Thyroid gland (tissue), 4 donors: Measurements from ENCODE around the gene LSM14A.

ENCODE experiments used
- CTCF ChIP-seq, 6 experiments: fragments of 200-600 bp in 3 of 6; fragments of 450-650 bp in 3 of 6; sonication (generic) in 3 of 6; IDR thresholded peaks; one replicate each; pipeline ENCODE4 v1.5.1; 2016 to 2019; ENCODE audit warnings: antibody characterized with exemption in 6 of 6, mild to moderate bottlenecking in 2 of 6, inconsistent platforms in 1 of 6, moderate library complexity in 1 of 6
- POLR2A ChIP-seq, 2 donors: fragments of 450-650 bp; IDR thresholded peaks; one replicate each; pipeline ENCODE4 v1.6.1; 2017; ENCODE audit warnings: antibody characterized with exemption in 2 of 2, mild to moderate bottlenecking in 2 of 2, moderate library complexity in 1 of 2

DNA sequence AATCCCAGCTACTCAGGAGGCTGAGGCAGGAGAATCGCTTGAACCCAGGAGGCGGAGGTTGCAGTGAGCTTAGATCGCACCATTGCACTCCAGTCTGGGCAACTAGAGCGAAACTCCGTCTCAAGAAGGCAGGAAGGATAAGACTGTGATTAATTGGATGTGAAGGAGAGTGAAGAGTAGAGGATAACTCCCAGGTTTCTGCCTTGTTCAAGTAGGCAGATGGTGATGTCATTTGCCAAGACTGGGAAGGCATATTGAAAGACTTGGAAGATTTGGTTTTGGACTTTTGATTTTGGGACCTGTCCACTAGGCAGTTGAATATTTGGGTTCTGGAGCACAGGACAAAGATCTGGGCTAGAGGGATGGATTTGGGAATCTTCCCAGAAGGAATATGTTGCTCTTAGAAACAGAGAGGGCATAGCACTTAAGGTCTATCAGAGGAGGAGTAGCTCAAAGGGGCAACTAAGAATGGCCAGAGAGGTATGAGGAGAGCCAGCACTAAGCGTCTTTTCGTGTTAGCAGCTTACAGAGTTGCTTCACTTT, 102.1 kb downstream of the LSM14A start:
- TF ChIP-seq CTCF (IDR thresholded peaks at IDR 0.05), result no peak
- TF ChIP-seq POLR2A (IDR thresholded peaks at IDR 0.05), result no peak
